ENCODE data around the gene ATG10. TPM values are rescaled to one million over a fixed set of nuclear protein-coding genes. Genes with fewer than 3 reads are reported as not detected.

ATG10 gene
- total RNA-seq, 4 donors from 2014 or later: 5.6 to 10.7 (median 8.3) TPM

DNA sequence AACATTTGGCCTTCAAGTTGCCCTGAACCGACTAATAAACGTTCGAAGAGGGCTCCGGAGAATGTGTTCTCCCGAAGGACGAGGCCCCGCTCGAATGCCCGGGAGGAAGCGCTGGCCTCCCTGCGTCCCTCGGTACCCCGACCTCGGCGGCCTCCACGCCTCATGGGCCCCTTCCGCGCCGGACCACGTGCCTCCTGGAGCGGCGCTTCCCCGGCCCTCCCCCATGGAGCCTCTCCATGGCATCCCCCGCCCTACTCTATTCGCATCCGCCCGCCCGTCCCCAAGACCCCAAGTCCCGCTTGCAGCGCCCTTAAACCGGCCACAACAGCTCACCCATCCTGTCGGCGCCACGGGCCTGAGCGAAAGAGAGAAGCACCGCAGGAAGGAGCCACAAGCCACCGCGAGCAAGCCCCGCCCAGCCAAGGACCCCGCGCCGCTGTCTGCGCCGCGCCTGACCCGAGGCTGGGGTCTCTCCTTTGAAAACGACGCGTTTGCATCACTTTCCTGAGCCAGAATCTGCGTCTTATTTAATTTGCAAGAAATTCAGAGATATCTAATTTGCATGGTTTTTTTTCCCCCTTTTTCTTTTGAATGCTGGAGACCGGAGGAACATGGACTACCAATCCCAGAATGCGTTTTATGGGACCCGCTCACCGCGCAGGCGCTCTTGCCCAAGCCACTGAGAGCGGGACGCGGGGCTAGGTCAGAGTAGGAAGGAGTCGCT, 306.3 kb downstream of the ATG10 start, which contains the start of gene RPS23:
Gene RPS23 (minus strand): TSS at position 368 of the 724 bp plus-strand sequence. CDS start 31 bp downstream, at position 337.
- Histone ChIP-seq H3K27me3 (no peaks in the 10 kb centered on the region), H3K9me3 (no peaks in the 10 kb centered on the region), H3K36me3 (peaks cover 24% of the 10 kb centered on the region), H3K4me3 (peak within 1 kb of the TSS; percentile 92), H3K27ac (peak within 1 kb of the TSS; percentile 88), H3K4me1 (peaks cover 22% of the 10 kb centered on the region)
- DNase-seq (ENCODE audit: low spot score in 2 of 2): peak; percentile 93
- 1% methylated on average over 31 of the region's 60 CpGs for WGBS
- TF ChIP-seq POLR2AphosphoS5 (IDR thresholded peaks at IDR 0.05) (peak; percentile 32 to 54 (median 45)), POLR2A (IDR thresholded peaks at IDR 0.05) (peak in 1 of 2 donors; percentile 42), EP300 (IDR thresholded peaks at IDR 0.05) (no peak)
- TF ChIP-seq, protein P1, sequence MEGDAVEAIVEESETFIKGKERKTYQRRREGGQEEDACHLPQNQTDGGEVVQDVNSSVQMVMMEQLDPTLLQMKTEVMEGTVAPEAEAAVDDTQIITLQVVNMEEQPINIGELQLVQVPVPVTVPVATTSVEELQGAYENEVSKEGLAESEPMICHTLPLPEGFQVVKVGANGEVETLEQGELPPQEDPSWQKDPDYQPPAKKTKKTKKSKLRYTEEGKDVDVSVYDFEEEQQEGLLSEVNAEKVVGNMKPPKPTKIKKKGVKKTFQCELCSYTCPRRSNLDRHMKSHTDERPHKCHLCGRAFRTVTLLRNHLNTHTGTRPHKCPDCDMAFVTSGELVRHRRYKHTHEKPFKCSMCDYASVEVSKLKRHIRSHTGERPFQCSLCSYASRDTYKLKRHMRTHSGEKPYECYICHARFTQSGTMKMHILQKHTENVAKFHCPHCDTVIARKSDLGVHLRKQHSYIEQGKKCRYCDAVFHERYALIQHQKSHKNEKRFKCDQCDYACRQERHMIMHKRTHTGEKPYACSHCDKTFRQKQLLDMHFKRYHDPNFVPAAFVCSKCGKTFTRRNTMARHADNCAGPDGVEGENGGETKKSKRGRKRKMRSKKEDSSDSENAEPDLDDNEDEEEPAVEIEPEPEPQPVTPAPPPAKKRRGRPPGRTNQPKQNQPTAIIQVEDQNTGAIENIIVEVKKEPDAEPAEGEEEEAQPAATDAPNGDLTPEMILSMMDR (IDR thresholded peaks at IDR 0.05): no peak

DNA sequence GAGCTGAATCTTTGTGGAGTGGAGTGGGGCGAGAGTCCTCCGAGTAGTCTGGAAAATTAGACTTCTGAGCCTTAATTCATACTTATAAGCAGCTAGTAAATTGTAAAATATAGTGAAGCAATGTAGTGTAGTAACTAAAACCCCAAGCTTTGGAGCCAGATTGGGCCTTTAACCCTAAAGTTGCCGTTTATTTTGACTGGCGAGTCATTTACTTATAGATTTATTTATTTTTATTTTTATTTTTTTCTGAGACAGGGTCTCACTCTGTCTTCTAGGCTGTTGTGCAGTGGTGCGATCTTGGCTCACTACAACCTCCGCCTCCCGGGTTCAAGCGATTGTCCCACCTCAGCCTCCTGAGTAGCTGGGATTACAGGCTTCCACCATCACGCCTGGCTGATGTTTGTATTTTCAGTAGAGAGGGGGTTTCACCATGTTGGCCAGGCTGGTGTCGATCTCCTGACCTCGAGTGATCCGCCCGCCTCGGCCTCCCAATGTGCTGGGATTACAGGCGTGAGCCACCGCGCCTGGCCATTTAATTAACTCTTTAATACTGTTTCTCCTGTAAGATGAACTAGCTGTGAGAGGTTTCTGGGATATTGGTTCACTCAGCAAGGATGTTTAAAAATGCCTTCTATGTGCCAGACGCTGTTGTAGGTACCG, 307.0 kb downstream of the ATG10 start:
- Histone ChIP-seq H3K9me3 (no peaks in the 10 kb centered on the region), H3K27ac (peak overlapping the region; percentile 88), H3K4me1 (peaks cover 22% of the 10 kb centered on the region), H3K36me3 (peaks cover 24% of the 10 kb centered on the region), H3K4me3 (peak overlapping the region; percentile 92), H3K27me3 (no peaks in the 10 kb centered on the region)
- WGBS: 62% methylated on average over 19 of the region's 19 CpGs
- no peak for DNase-seq (ENCODE audit: low spot score in 2 of 2)
- TF ChIP-seq, protein P1 (IDR thresholded peaks at IDR 0.05): no peak
- no peak for TF ChIP-seq POLR2A (IDR thresholded peaks at IDR 0.05)
- no peak for TF ChIP-seq EP300 (IDR thresholded peaks at IDR 0.05)
- TF ChIP-seq POLR2AphosphoS5 (IDR thresholded peaks at IDR 0.05): no peak

DNA sequence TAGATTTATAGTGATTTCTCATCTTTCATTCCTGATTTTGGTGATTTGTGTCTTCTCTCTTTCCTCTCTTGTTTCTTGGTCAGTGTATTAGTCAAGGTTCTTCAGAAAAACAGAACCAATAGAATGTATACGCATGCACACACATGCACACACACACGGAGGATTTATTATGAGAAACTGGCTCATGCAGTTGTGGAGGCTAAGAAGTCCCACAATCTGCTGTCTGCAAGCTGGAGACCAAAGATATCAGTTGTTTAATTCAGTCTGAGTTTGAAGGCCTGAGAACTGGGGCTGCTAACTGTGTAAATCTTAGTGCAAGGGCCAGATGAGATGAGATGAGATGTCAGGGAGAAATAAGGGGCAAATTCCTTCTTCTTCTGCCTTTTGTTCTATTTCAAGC, 312.1 kb downstream of the ATG10 start:
- Histone ChIP-seq H3K36me3 (no peaks in the 10 kb centered on the region), H3K27ac (no peak overlapping the region), H3K4me1 (peaks cover 7% of the 10 kb centered on the region), H3K4me3 (no peak overlapping the region), H3K9me3 (no peaks in the 10 kb centered on the region), H3K27me3 (no peaks in the 10 kb centered on the region)
- no peak for TF ChIP-seq POLR2A (IDR thresholded peaks at IDR 0.05)
- TF ChIP-seq POLR2AphosphoS5 (IDR thresholded peaks at IDR 0.05): no peak
- no peak for DNase-seq (ENCODE audit: low spot score in 2 of 2)
- 76% methylated on average over 2 of the region's 2 CpGs for WGBS

DNA sequence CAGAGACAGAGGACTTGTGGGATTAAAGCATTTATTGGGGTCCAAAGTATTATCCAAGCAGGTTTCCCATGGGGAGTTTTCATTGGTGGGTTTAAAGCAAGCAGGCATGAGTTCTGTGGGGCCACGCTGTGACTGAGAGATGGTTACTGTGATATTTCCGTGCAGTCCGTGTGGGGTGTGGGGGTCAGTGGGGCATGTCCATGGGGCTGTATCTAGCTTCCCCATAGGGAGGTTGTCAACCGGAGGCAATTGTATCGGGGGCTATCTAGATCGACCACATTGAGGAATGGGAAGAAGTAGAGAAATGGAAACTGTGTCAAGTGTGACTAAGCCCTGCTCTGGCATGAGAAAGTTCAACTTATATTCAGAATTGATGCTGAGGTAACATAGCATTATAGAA, 313.4 kb downstream of the ATG10 start:
- H3K27ac ChIP-seq: no peak overlapping the region
- H3K9me3 ChIP-seq: no peaks in the 10 kb centered on the region
- H3K4me1 ChIP-seq: no peaks in the 10 kb centered on the region
- DNase-seq (ENCODE audit: low spot score in 2 of 2): no peak
- no peaks in the 10 kb centered on the region for H3K27me3 ChIP-seq
- 96% methylated on average over 6 of the region's 6 CpGs for WGBS
- H3K4me3 ChIP-seq: no peak overlapping the region
- no peak for TF ChIP-seq POLR2A (IDR thresholded peaks at IDR 0.05)
- TF ChIP-seq, protein P1 (IDR thresholded peaks at IDR 0.05): no peak
- no peak for TF ChIP-seq POLR2AphosphoS5 (IDR thresholded peaks at IDR 0.05)
- TF ChIP-seq EP300 (IDR thresholded peaks at IDR 0.05): no peak
- no peaks in the 10 kb centered on the region for H3K36me3 ChIP-seq

DNA sequence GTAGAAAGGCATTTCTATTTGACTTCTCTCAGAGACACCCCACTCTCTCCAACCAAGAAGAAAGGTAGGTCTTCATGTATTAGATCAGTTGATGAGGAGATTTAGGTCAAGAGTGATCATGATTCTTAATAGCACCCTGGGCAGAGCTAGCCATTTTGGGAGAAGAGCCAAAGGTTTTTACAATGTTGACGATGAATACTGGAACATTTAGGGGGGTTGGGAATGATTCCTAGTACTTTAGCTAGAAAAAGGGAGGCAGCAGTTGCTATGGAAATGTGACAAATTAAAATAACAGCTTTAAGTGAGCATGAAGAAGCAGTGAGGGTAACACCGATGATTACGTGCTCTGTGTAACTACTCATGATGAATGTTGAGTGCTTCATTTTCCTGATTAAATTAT, 315.8 kb downstream of the ATG10 start:
- Histone ChIP-seq H3K27ac (no peak overlapping the region), H3K36me3 (no peaks in the 10 kb centered on the region), H3K4me1 (no peaks in the 10 kb centered on the region), H3K27me3 (no peaks in the 10 kb centered on the region), H3K4me3 (no peak overlapping the region), H3K9me3 (no peaks in the 10 kb centered on the region)
- TF ChIP-seq, protein P1 (IDR thresholded peaks at IDR 0.05): no peak
- TF ChIP-seq POLR2AphosphoS5 (IDR thresholded peaks at IDR 0.05) (no peak), EP300 (IDR thresholded peaks at IDR 0.05) (no peak), POLR2A (IDR thresholded peaks at IDR 0.05) (no peak)
- 87% methylated on average over 3 of the region's 3 CpGs for WGBS
- DNase-seq (ENCODE audit: low spot score in 2 of 2): no peak

All from suprapubic skin (tissue), 4 donors.